ENCODE results near the gene BCL10. TPM values are rescaled to one million over a fixed set of nuclear protein-coding genes. Genes with fewer than 3 reads are reported as not detected.

Gene BCL10
- total RNA-seq, 4 donors from 2014 or later = 17.8 to 34.4 (median 22.2) TPM

GRCh38 chr1:85307987-85308832 lies 31.8 kb upstream of the BCL10 start:
- peak; percentile 78 to 98 for DNase-seq (ENCODE audit: low spot score in 2 of 2)
- TF ChIP-seq POLR2A (IDR thresholded peaks at IDR 0.05) (no peak), CTCF (IDR thresholded peaks at IDR 0.05) (peak in 1 of 3 donors; percentile 87)
- intact Hi-C loops (cut with DNase I; ENCODE audit: low total_unique reads) = loop anchor here (5.0 to 10.0 kb wide), 2 partner anchors 267 to 384 kb away; no protein-coding TSS in a partner anchor
- 18 to 20% methylated on average over 27 of the region's 27 CpGs for WGBS, 2 donors
- H3K4me3 ChIP-seq (ENCODE audit: low read depth, poor library complexity, severe bottlenecking) = no peak overlapping the region

GRCh38 chr1:85306236-85306635 lies 29.8 kb upstream of the BCL10 start:
- TF ChIP-seq CTCF (IDR thresholded peaks at IDR 0.05) = no peak
- TF ChIP-seq POLR2A (IDR thresholded peaks at IDR 0.05) = no peak
- H3K4me3 ChIP-seq (ENCODE audit: low read depth, poor library complexity, severe bottlenecking) = no peak overlapping the region
- 92% methylated on average over 4 of the region's 4 CpGs for WGBS, 2 donors
- intact Hi-C loops (cut with DNase I; ENCODE audit: low total_unique reads) = loop anchor here (5.0 to 10.0 kb wide), 2 partner anchors 269 to 386 kb away; no protein-coding TSS in a partner anchor
- no peak for DNase-seq (ENCODE audit: low spot score in 2 of 2)

- intact Hi-C loops (cut with DNase I; ENCODE audit: low total_unique reads) = loop anchor here (10.0 kb wide), 1 partner anchor 271 kb away; no protein-coding TSS in a partner anchor
- TF ChIP-seq POLR2A (IDR thresholded peaks at IDR 0.05) = no peak
- no peak for TF ChIP-seq CTCF (IDR thresholded peaks at IDR 0.05)
- H3K4me3 ChIP-seq (ENCODE audit: low read depth, poor library complexity, severe bottlenecking) = no peak overlapping the region
- WGBS, 2 donors = 53 to 88% methylated on average over 4 of the region's 4 CpGs
- DNase-seq (ENCODE audit: low spot score in 2 of 2) = no peak
Measured at GRCh38 chr1:85303440-85304162, 27.2 kb upstream of the BCL10 start.

- TF ChIP-seq POLR2A (IDR thresholded peaks at IDR 0.05) (no peak), CTCF (IDR thresholded peaks at IDR 0.05) (no peak)
- 80 to 94% methylated on average over 3 of the region's 3 CpGs for WGBS, 2 donors
- DNase-seq (ENCODE audit: low spot score in 2 of 2) = peak in 1 of 2 donors; percentile 59
- intact Hi-C loops (cut with DNase I; ENCODE audit: low total_unique reads) = loop anchor here (10.0 kb wide), 1 partner anchor 275 kb away; no protein-coding TSS in a partner anchor
- no peak overlapping the region for H3K4me3 ChIP-seq (ENCODE audit: low read depth, poor library complexity, severe bottlenecking)
Measured at GRCh38 chr1:85300140-85300539, 23.7 kb upstream of the BCL10 start.

GRCh38 chr1:85297855-85298629 lies 21.6 kb upstream of the BCL10 start:
- WGBS, 2 donors = 25 to 29% methylated on average over 11 of the region's 11 CpGs
- no peak overlapping the region for H3K4me3 ChIP-seq (ENCODE audit: low read depth, poor library complexity, severe bottlenecking)
- DNase-seq (ENCODE audit: low spot score in 2 of 2) = peak in 1 of 2 donors; percentile 84
- TF ChIP-seq POLR2A (IDR thresholded peaks at IDR 0.05) = no peak
- TF ChIP-seq CTCF (IDR thresholded peaks at IDR 0.05) = no peak
- intact Hi-C loops (cut with DNase I; ENCODE audit: low total_unique reads) = no loop called here

Measured in lower leg skin (tissue), 4 donors.